Fibroblast of lung (primary cell): ENCODE measurements around the gene PRUNE2.

Experiments
- EZH2 ChIP-seq: IDR thresholded peaks from 2 replicates; pipeline ENCODE4 v1.5.1; 2012; ENCODE audit warnings: low read length, control low read depth, mild to moderate bottlenecking; ENCODE audit errors: missing control alignments
- TF ChIP-seq, protein P1 (sequence below), 2 donors: IDR thresholded peaks in 1 of 2; conservative IDR thresholded peaks in 1 of 2; 1 replicate in 1 of 2; 2 replicates in 1 of 2; pipeline ENCODE4 v1.5.1; 2011 to 2012; ENCODE audit warnings: low read length in 2 of 2, control low read depth in 1 of 2, inconsistent platforms in 1 of 2, low read depth in 1 of 2, mild to moderate bottlenecking in 1 of 2

DNA sequence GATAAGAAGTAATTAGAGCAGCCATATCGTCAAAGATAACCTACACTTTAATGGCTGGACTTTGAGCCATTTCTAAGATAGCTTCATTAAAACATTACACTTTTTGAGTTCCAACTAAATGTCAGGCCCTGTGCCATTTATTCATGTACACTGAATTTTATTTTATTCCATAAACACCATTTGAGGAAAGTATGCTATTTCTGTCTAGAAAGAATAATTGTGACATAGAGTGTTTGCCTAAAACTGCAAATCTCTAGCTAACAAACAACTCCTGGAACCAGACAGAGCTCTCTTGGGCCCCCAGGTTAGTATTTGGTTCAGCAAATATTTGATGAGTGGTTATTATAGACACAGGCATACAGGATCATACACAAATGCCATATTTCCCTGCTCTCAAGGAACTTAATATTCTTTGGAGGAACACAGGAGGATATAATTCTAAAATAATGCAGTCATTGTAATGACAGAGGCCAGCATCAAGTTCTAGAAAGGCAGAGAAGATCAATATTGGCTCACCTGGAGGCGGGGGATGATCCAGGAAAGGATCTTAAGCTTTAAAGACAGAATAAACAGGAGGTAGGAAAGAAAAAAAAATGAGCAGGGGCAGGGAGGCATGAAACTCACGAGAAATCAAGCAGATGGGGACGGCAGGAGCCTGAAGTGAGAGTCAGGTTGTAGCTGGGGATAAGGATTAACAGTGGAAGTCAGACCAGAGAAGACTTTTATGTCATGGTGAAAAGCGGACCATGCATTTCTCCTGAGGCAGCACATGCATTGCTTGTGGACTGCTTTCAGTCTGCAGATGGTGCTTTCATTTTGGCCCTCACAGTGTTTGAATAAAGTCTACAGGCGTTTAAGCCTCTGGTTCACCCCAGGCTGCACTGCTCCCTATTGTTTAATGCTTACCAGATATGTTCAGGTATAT lies 319.3 kb downstream of the PRUNE2 start:
- TF ChIP-seq, protein P1, sequence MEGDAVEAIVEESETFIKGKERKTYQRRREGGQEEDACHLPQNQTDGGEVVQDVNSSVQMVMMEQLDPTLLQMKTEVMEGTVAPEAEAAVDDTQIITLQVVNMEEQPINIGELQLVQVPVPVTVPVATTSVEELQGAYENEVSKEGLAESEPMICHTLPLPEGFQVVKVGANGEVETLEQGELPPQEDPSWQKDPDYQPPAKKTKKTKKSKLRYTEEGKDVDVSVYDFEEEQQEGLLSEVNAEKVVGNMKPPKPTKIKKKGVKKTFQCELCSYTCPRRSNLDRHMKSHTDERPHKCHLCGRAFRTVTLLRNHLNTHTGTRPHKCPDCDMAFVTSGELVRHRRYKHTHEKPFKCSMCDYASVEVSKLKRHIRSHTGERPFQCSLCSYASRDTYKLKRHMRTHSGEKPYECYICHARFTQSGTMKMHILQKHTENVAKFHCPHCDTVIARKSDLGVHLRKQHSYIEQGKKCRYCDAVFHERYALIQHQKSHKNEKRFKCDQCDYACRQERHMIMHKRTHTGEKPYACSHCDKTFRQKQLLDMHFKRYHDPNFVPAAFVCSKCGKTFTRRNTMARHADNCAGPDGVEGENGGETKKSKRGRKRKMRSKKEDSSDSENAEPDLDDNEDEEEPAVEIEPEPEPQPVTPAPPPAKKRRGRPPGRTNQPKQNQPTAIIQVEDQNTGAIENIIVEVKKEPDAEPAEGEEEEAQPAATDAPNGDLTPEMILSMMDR (conservative IDR thresholded peaks at IDR 0.05 in 1 of 2, IDR thresholded peaks at IDR 0.05 in 1 of 2; ENCODE audit: low read depth in 1 of 2, low read length in 2 of 2) = no peak
- no peak for TF ChIP-seq EZH2
